ENCODE data around the gene TIPARP.

Gene TIPARP

GRCh38 chr3:156674046-156674910 lies at the start of gene TIPARP:
Gene TIPARP, plus strand, starts transcription at chr3:156674590. Its CDS starts 3,108 bp downstream, at chr3:156677698.
- DNase-seq (ENCODE audit: low read depth in 3 of 3, low spot score in 1 of 3) = peak; percentile 97 to 99 (median 98)

GRCh38 chr3:156626104-156626503 lies 48.3 kb upstream of the TIPARP start:
- DNase-seq (ENCODE audit: low read depth in 3 of 3, low spot score in 1 of 3) = no peak

GRCh38 chr3:156627946-156628569 lies 46.3 kb upstream of the TIPARP start:
- no peak for DNase-seq (ENCODE audit: low read depth in 3 of 3, low spot score in 1 of 3)

- DNase-seq (ENCODE audit: low read depth in 3 of 3, low spot score in 1 of 3) = no peak
Observed at GRCh38 chr3:156628836-156629618, 45.4 kb upstream of the TIPARP start.

GRCh38 chr3:156630081-156630772 lies 44.2 kb upstream of the TIPARP start:
- DNase-seq (ENCODE audit: low read depth in 3 of 3, low spot score in 1 of 3) = no peak

GRCh38 chr3:156630773-156631093 lies 43.7 kb upstream of the TIPARP start:
- DNase-seq (ENCODE audit: low read depth in 3 of 3, low spot score in 1 of 3) = no peak

- DNase-seq (ENCODE audit: low read depth in 3 of 3, low spot score in 1 of 3) = no peak
Observed at GRCh38 chr3:156631323-156631722, 43.1 kb upstream of the TIPARP start.

- DNase-seq (ENCODE audit: low read depth in 3 of 3, low spot score in 1 of 3) = no peak
Observed at GRCh38 chr3:156632601-156633000, 41.8 kb upstream of the TIPARP start.

GRCh38 chr3:156633335-156633734 lies 41.1 kb upstream of the TIPARP start:
- DNase-seq (ENCODE audit: low read depth in 3 of 3, low spot score in 1 of 3) = no peak

GRCh38 chr3:156635034-156635433 lies 39.4 kb upstream of the TIPARP start:
- DNase-seq (ENCODE audit: low read depth in 3 of 3, low spot score in 1 of 3) = no peak

- no peak for DNase-seq (ENCODE audit: low read depth in 3 of 3, low spot score in 1 of 3)
Observed at GRCh38 chr3:156635973-156636372, 38.4 kb upstream of the TIPARP start.

- no peak for DNase-seq (ENCODE audit: low read depth in 3 of 3, low spot score in 1 of 3)
Observed at GRCh38 chr3:156637480-156638022, 36.8 kb upstream of the TIPARP start.

- no peak for DNase-seq (ENCODE audit: low read depth in 3 of 3, low spot score in 1 of 3)
Observed at GRCh38 chr3:156638271-156638670, 36.1 kb upstream of the TIPARP start.

- no peak for DNase-seq (ENCODE audit: low read depth in 3 of 3, low spot score in 1 of 3)
Observed at GRCh38 chr3:156639414-156640023, 34.9 kb upstream of the TIPARP start.

GRCh38 chr3:156641618-156641975 lies 32.8 kb upstream of the TIPARP start:
- DNase-seq (ENCODE audit: low read depth in 3 of 3, low spot score in 1 of 3) = no peak

- DNase-seq (ENCODE audit: low read depth in 3 of 3, low spot score in 1 of 3) = no peak
Observed at GRCh38 chr3:156642750-156643728, 31.4 kb upstream of the TIPARP start.

GRCh38 chr3:156643729-156644389 lies 30.5 kb upstream of the TIPARP start:
- DNase-seq (ENCODE audit: low read depth in 3 of 3, low spot score in 1 of 3) = no peak

- DNase-seq (ENCODE audit: low read depth in 3 of 3, low spot score in 1 of 3) = no peak
Observed at GRCh38 chr3:156644958-156645357, 29.4 kb upstream of the TIPARP start.

GRCh38 chr3:156646958-156647357 lies 27.4 kb upstream of the TIPARP start:
- DNase-seq (ENCODE audit: low read depth in 3 of 3, low spot score in 1 of 3) = no peak
